K562 (cell line): ENCODE results near the gene SLC11A1. TPM values are rescaled to one million over a fixed set of nuclear protein-coding genes. Genes with fewer than 3 reads are reported as not detected.

ENCODE experiments used
- ATAC-seq: fragments of 200-7000 bp; cut with Tn5 transposase; 3 replicates; pipeline ENCODE4 v1.9.1; 2020; ENCODE audit warnings: moderate library complexity
- BruUV-seq: library from RNA; stranded (reverse); fragments of 400-500 nt; replicated peaks from 2 replicates; lab custom pipeline; 2021; lab: Mats Ljungman, UMichigan
- CTCF ChIA-PET: fragments of 300-600 bp; formaldehyde crosslinking; extraction: SDS; loops from one replicate; lab custom pipeline; 2021; ENCODE audit warnings: low intra/inter-chr PET ratio; lab: Yijun Ruan, JAX
- POLR2A ChIA-PET: fragments of 300-600, 350-650 bp; sonication (Branson Sonifier 250); formaldehyde crosslinking; extraction: SDS; loops from one replicate; lab custom pipeline; 2021; ENCODE audit warnings: antibody characterized with exemption, inconsistent platforms; lab: Yijun Ruan, JAX
- DNase-seq, 4 experiments: peaks; one replicate each; pipeline versions ENCODE4 v3.0.0 to v3.0.0-alpha.2; 2011 to 2018; ENCODE audit warnings: low spot score in 3 of 4, mixed read lengths in 3 of 4; ENCODE audit errors: extremely low read depth in 1 of 4
- FAIRE-seq: peaks from 2 replicates; lab custom pipeline; 2011; peaks lifted over from hg19 to GRCh38; lab: Jason Lieb, UNC
- H2AFZ ChIP-seq: 2 replicates; pipeline ENCODE4 v1.6.0; 2011; ENCODE audit warnings: low read depth, low read length, control low read depth, inconsistent platforms
- H3K27ac ChIP-seq: fragments of 200-600 bp; 3 replicates; pipeline ENCODE4 v1.8.0; 2011; ENCODE audit warnings: low read depth, mild to moderate bottlenecking, control low read depth, inconsistent platforms, low read length, moderate library complexity, mixed read lengths; ENCODE audit errors: extremely low read depth
- H3K27me3 ChIP-seq, 2 experiments: fragments of 300-600 bp in 1 of 2; 2 replicates in 1 of 2; 3 replicates in 1 of 2; pipeline versions ENCODE4 v1.6.0 to v1.8.0; 2011; ENCODE audit warnings: inconsistent platforms in 2 of 2, low read length in 2 of 2, mild to moderate bottlenecking in 1 of 2, mixed read lengths in 1 of 2, moderate library complexity in 1 of 2; ENCODE audit not compliant: control insufficient read depth in 2 of 2, insufficient read depth in 2 of 2
- H3K36me3 ChIP-seq: fragments of 300-600 bp; 3 replicates; pipeline ENCODE4 v1.8.0; 2011; ENCODE audit warnings: mild to moderate bottlenecking, low read length, inconsistent platforms; ENCODE audit not compliant: control insufficient read depth, insufficient read depth
- H3K4me1 ChIP-seq, 2 experiments: fragments of 200-600 bp in 1 of 2; replicated peaks in 1 of 2; 2 replicates in 1 of 2; 3 replicates in 1 of 2; pipeline versions ENCODE4 v1.5.1 to v1.8.0; 2011; ENCODE audit warnings: inconsistent platforms in 2 of 2, low read length in 2 of 2, mild to moderate bottlenecking in 1 of 2, mixed read lengths in 1 of 2, moderate library complexity in 1 of 2; ENCODE audit not compliant: control insufficient read depth in 2 of 2, insufficient read depth in 2 of 2
- H3K4me2 ChIP-seq: 2 replicates; pipeline ENCODE4 v1.6.1; 2011; ENCODE audit warnings: low read length, control low read depth, inconsistent platforms, mixed read lengths; ENCODE audit not compliant: insufficient read depth
- H3K4me3 ChIP-seq: fragments of 200-600 bp; sonication (generic), shearing (Covaris generic); 2 replicates; pipeline ENCODE4 v1.5.1; 2016; ENCODE audit warnings: control low read depth, inconsistent platforms
- H3K79me2 ChIP-seq: fragments of 200-600 bp; 3 replicates; pipeline ENCODE4 v1.8.0; 2011; ENCODE audit warnings: low read length, inconsistent platforms; ENCODE audit not compliant: control insufficient read depth, insufficient read depth
- H3K9ac ChIP-seq, 2 experiments: 2 replicates each; pipeline versions ENCODE4 v1.6.0 to v1.6.1; 2011; ENCODE audit warnings: low read depth in 2 of 2, low read length in 2 of 2, control low read depth in 1 of 2, inconsistent platforms in 1 of 2, mild to moderate bottlenecking in 1 of 2, mixed read lengths in 1 of 2; ENCODE audit not compliant: insufficient read depth in 1 of 2
- H3K9me1 ChIP-seq: one replicate; pipeline ENCODE4 v1.6.0; 2011; ENCODE audit warnings: inconsistent platforms, mild to moderate bottlenecking, low read length, moderate library complexity; ENCODE audit not compliant: control insufficient read depth, insufficient read depth
- H3K9me3 ChIP-seq: replicated peaks from 2 replicates; pipeline ENCODE4 v1.5.1; 2011; ENCODE audit warnings: low read depth, low read length, inconsistent platforms; ENCODE audit not compliant: control insufficient read depth, insufficient read depth
- H4K20me1 ChIP-seq: replicated peaks from 2 replicates; pipeline ENCODE4 v1.6.1; 2011; ENCODE audit warnings: low read length, inconsistent platforms, mixed read lengths; ENCODE audit not compliant: control insufficient read depth, insufficient read depth
- BRCA1 ChIP-seq, 2 experiments: fragments of 450-650 bp in 1 of 2; sonication (generic) in 1 of 2; formaldehyde crosslinking in 1 of 2; IDR thresholded peaks; 2 replicates each; pipeline versions ENCODE4 v1.5.0 to v1.6.1; 2017 to 2020; ENCODE audit warnings: mild to moderate bottlenecking in 1 of 2, missing genetic modification reagents in 1 of 2
- CEBPB ChIP-seq: fragments of 450-650 bp; IDR thresholded peaks from 2 replicates; pipeline ENCODE4 v1.6.1; 2016; ENCODE audit warnings: missing genetic modification characterization, missing compliant biosample characterization
- COPS2 ChIP-seq: fragments of 450-650 bp; conservative IDR thresholded peaks from 2 replicates; pipeline ENCODE4 v1.6.1; 2016; ENCODE audit warnings: mild to moderate bottlenecking, moderate library complexity
- HDAC6 ChIP-seq: IDR thresholded peaks from 2 replicates; pipeline ENCODE4 v1.6.1; 2012; ENCODE audit warnings: low read depth, mild to moderate bottlenecking, control low read depth, inconsistent platforms, low read length, moderate library complexity
- NRF1 ChIP-seq, 2 experiments: fragments of 450-650 bp; IDR thresholded peaks in 1 of 2; conservative IDR thresholded peaks in 1 of 2; 2 replicates each; pipeline ENCODE4 v1.6.1; 2014; ENCODE audit warnings: mild to moderate bottlenecking in 2 of 2
- PCBP1 ChIP-seq: fragments of 200-400 bp; formaldehyde crosslinking; IDR thresholded peaks from 2 replicates; pipeline ENCODE4 v1.6.1; 2018; ENCODE audit warnings: mild to moderate bottlenecking, low read depth, low read length; ENCODE audit not compliant: poor library complexity, severe bottlenecking
- PHB ChIP-seq: fragments of 250-450 bp; sonication (Bioruptor Pico); IDR thresholded peaks from 2 replicates; pipeline ENCODE4 v1.5.0; 2021
- PHF8 ChIP-seq: fragments of 200-600 bp; sonication (generic); IDR thresholded peaks from 2 replicates; pipeline ENCODE4 v1.6.1; 2012; ENCODE audit warnings: mixed run types, mild to moderate bottlenecking, inconsistent platforms, low read length, moderate library complexity, borderline replicate concordance
- POLR3G ChIP-seq: IDR thresholded peaks from 2 replicates; pipeline ENCODE4 v1.6.1; 2011; ENCODE audit not compliant: insufficient read length, insufficient replicate concordance; ENCODE audit errors: extremely low read depth
- PTBP1 ChIP-seq: fragments of 200-400 bp; formaldehyde crosslinking; IDR thresholded peaks from 2 replicates; pipeline ENCODE4 v1.6.1; 2017; ENCODE audit warnings: low read depth, low read length
- SFPQ ChIP-seq: fragments of 200-400 bp; formaldehyde crosslinking; IDR thresholded peaks from 2 replicates; pipeline ENCODE4 v1.6.1; 2017; ENCODE audit warnings: mild to moderate bottlenecking, low read depth, low read length, moderate library complexity
- TEAD2 ChIP-seq: fragments of 450-650 bp; IDR thresholded peaks from 2 replicates; pipeline ENCODE4 v1.6.1; 2016; ENCODE audit warnings: missing genetic modification characterization, control low read depth, missing compliant biosample characterization
- USF1 ChIP-seq: sonication (generic); formaldehyde crosslinking; IDR thresholded peaks from 2 replicates; pipeline ENCODE4 v1.9.0; 2022; ENCODE audit warnings: mild to moderate bottlenecking, missing genetic modification reagents
- ZBED1 ChIP-seq: IDR thresholded peaks from 2 replicates; pipeline ENCODE4 v1.6.1; 2014
- ZNF449 ChIP-seq: fragments of 250-450 bp; sonication (Bioruptor Pico); IDR thresholded peaks from 2 replicates; pipeline ENCODE4 v1.8.0; 2022; ENCODE audit warnings: moderate library complexity, mild to moderate bottlenecking, inconsistent platforms
- WGBS: fragments of 100-300 bp; shearing (Covaris generic); methylation state at CpG from one replicate; pipeline ENCODE4 v1.1.6; 2016; ENCODE audit warnings: low coverage, mixed read lengths; ENCODE audit not compliant: insufficient coverage; ENCODE audit errors: missing lambda C conversion rate; 5-methylcytosine and 5-hydroxymethylcytosine counted together
- in situ Hi-C: fragments of 300-500 bp; cut with MboI; formaldehyde crosslinking; loops from 4 replicates; pipeline ENCODE4 v1.15.0; 2018; ENCODE audit warnings: inconsistent platforms, mixed read lengths
- intact Hi-C: fragments of 100-400 bp; cut with micrococcal nuclease; formaldehyde crosslinking; loops from 2 replicates; pipeline ENCODE4 v1.14.2; 2022
- polyA plus RNA-seq, 8 experiments: library from polyadenylated mRNA; depleted of rRNA in 4 of 8; stranded (reverse) in 5 of 8; unstranded in 3 of 8; fragments of >200 nt; fragmentation: Nextera tagmentation in 2 of 8; fragmentation: Illumina TruSeq in 1 of 8; extraction: Ambion mirVana in 2 of 8; extraction: Trizol in 1 of 8; gene quantifications; 2 replicates each; pipeline versions ENCODE4 v1.2.1 to v1.2.3, GENCODE V29; 2011 to 2014; ENCODE audit warnings: inconsistent platforms in 1 of 8, missing spikeins in 1 of 8
- total RNA-seq, 7 experiments: library from RNA; depleted of rRNA in 6 of 7; stranded (reverse); fragments of >200 nt in 6 of 7; fragmentation: Illumina TruSeq in 2 of 7; extraction: Trizol in 2 of 7; gene quantifications; 2 replicates each; pipeline versions ENCODE4 v1.2.1 to v1.2.3, GENCODE V29; 2011 to 2021; ENCODE audit warnings: low replicate concordance in 1 of 7

The SLC11A1 gene
- total and polyA plus RNA-seq, 9 of the 15 experiments (the other 6 are each of a cell fraction or from before 2014, with no cell fraction given) = 0.35 to 1.6 (median 0.65) TPM

DNA sequence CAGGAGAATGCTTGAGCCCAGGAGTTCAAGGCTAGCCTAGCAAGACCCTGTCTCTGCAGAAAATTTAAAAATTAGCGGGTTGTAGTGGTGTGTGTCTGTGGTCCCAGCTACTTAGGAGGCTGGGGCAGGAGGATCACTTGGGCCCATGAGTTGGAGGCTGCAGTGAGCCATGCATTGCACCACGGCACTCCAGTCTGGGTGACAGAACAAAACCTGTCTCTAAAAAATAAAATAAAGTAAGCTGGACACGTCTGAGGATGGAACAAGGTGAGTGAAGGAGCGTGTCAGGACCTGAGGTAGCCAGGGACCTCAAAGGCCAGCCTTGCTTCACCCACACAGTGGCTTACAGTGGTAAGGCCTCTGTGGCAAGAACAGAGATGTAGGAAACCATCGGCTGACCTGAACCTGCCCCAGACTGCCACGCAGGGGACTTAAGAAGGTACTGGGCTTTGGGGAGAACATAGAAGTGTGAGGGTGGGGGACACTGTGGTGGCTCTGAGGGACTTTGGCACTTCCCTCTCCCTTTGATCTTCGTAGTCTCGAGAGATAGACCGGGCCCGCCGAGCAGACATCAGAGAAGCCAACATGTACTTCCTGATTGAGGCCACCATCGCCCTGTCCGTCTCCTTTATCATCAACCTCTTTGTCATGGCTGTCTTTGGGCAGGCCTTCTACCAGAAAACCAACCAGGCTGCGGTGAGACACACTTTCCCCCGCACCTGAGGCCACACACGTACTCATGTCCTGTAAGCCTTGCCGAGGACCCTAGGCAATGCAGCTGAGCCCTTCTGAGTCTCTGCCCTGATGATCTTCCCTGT lies 7.5 kb downstream of the SLC11A1 start:
- H3K9me1 ChIP-seq = no peaks in the 10 kb centered on the region
- no peak overlapping the region for H3K4me2 ChIP-seq
- no peaks in the 10 kb centered on the region for H3K9me3 ChIP-seq
- no peak overlapping the region; the same call in 2 of the 3 replicates for H3K27ac ChIP-seq
- H3K9ac ChIP-seq = peak overlapping the region in 1 of 2 experiments; percentile 68; a peak in 1 of 4 replicates
- WGBS = 63% methylated on average over 9 of the region's 17 CpGs
- in situ Hi-C loops (no loop called here), intact Hi-C loops (no loop called here)
- no peak for ATAC-seq
- H3K27me3 ChIP-seq = no peaks in the 10 kb centered on the region
- POLR2A ChIA-PET = interaction anchor here (0.6 kb wide), 1 partner anchor 218 kb away, joined by 3 read pairs; the partner anchor contains the start of gene PLCD4
- H3K4me3 ChIP-seq = no peak overlapping the region
- CTCF ChIA-PET = no interaction called here
- no peak for FAIRE-seq
- peaks cover 9% of the 10 kb centered on the region for H3K79me2 ChIP-seq
- no TSS peak for BruUV-seq
- DNase-seq = no peak
- no peaks in the 10 kb centered on the region for H4K20me1 ChIP-seq
- H3K4me1 ChIP-seq = peaks cover 16 to 38% of the 10 kb centered on the region in 2 experiments
- peak overlapping the region; percentile 70 for H2AFZ ChIP-seq
- H3K36me3 ChIP-seq = no peaks in the 10 kb centered on the region
- TF ChIP-seq POLR3G (no peak), COPS2 (no peak), HDAC6 (no peak), SFPQ (no peak), PCBP1 (no peak), ZNF449 (CRISPR knock-in tag) (no peak), ZBED1 (no peak), TEAD2 (no peak), PTBP1 (no peak), PHB (CRISPR knock-in tag) (no peak), BRCA1 (IDR thresholded peaks at IDR 0.05) (no peak), BRCA1 (CRISPR knock-in tag; IDR thresholded peaks at IDR 0.05) (no peak), PHF8 (no peak), NRF1 (conservative IDR thresholded peaks at IDR 0.05 in 1 of 2, IDR thresholded peaks at IDR 0.05 in 1 of 2) (no peak), USF1 (CRISPR knock-in tag) (no peak), CEBPB (tag) (no peak)
